Measurements from ENCODE around the gene TAF11.

Gene TAF11

GRCh38 chr6:34877259-34877658 lies 10.6 kb downstream of the TAF11 start:
- TF ChIP-seq CTCF (IDR thresholded peaks at IDR 0.05; ENCODE audit: insufficient read depth, missing control alignments), result no peak
- DNase-seq (ENCODE audit: insufficient read length, low spot score) (no peak), FAIRE-seq (no peak)

GRCh38 chr6:34876472-34876871 lies 11.4 kb downstream of the TAF11 start:
- no peak for TF ChIP-seq CTCF (IDR thresholded peaks at IDR 0.05; ENCODE audit: insufficient read depth, missing control alignments)

GRCh38 chr6:34875292-34876213 lies 12.3 kb downstream of the TAF11 start:
- DNase-seq (ENCODE audit: insufficient read length, low spot score) (no peak), FAIRE-seq (no peak)
- no peak for TF ChIP-seq CTCF (IDR thresholded peaks at IDR 0.05; ENCODE audit: insufficient read depth, missing control alignments)

More at GRCh38 chr6:34876472-34876871, 11.4 kb downstream of the TAF11 start:
- no peak for DNase-seq (ENCODE audit: insufficient read length, low spot score)
- no peak for FAIRE-seq

DNA sequence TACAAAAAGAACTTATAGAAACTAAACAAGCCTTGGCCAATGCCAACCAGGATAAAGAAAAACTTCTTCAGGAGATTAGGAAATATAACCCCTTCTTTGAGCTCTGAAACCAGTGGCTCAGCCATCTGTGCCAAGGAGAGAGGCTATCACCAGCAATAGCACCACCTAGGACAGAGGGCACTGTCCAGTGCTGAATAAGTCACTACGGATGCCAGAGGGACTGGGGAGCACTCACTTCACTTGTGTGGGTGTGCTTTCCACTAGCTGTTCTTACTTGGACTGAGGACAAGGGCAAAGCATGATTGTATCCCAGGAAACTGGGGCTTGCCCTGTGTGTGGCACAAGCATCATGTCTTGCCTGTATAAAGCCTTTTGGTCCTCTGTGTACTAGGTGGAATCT lies 15.5 kb downstream of the TAF11 start:
- no peak for TF ChIP-seq CTCF (IDR thresholded peaks at IDR 0.05; ENCODE audit: insufficient read depth, missing control alignments)
- FAIRE-seq, result no peak

DNA sequence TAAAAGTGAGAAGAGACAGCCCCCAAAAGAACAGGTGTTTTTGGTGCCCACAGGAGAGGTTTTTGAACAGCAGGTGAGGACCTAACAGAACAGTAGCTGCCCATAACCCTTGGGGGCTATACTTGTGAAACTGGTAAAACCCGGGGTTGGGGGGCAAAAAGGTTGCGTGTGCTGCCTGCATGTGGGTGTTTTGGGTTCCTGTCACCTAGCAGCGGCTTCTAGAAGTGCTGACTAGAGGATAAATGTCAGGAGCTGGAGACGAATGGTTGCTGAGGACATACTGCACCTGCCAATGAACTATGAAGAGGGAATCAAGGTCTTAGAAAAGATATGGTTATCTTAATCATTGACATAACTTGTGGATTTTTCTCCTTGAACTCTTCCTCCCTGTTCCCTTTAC lies 16.0 kb downstream of the TAF11 start:
- FAIRE-seq (no peak), DNase-seq (ENCODE audit: insufficient read length, low spot score) (no peak)
- no peak for TF ChIP-seq CTCF (IDR thresholded peaks at IDR 0.05; ENCODE audit: insufficient read depth, missing control alignments)

More for the DNA sequence above, 15.5 kb downstream of the TAF11 start:
- no peak for DNase-seq (ENCODE audit: insufficient read length, low spot score)

DNA sequence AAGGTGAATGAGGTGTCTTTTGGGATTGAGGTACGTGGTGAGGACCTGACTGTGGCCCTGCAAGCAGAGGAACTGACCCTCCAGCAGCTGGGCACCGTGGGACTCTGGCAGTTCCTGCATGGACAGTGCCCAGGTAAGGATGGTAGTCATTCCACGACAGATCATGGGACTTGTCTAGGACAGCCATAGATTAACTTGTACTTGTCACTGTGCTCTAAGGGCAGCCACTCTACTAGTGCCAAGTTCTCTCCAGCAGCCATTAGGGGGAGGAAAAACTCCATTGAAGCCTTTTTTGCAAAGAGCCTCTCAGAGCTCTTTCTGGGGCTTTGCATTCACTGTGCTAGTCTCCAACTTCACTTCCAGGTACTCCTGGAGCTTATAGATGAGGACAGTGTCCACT lies 20.4 kb downstream of the TAF11 start:
- no peak for DNase-seq (ENCODE audit: insufficient read length, low spot score)
- peak; percentile 16 for TF ChIP-seq CTCF (IDR thresholded peaks at IDR 0.05; ENCODE audit: insufficient read depth, missing control alignments)
- no peak for FAIRE-seq

GRCh38 chr6:34866509-34866908 lies 21.3 kb downstream of the TAF11 start:
- no peak for TF ChIP-seq CTCF (IDR thresholded peaks at IDR 0.05; ENCODE audit: insufficient read depth, missing control alignments)

More at GRCh38 chr6:34866509-34866908, 21.3 kb downstream of the TAF11 start:
- DNase-seq (ENCODE audit: insufficient read length, low spot score) (no peak), FAIRE-seq (no peak)

All from D721Med (cell line).